B cell (primary cell): ENCODE results near the gene RPSA. TPM values are rescaled to one million over a fixed set of nuclear protein-coding genes. Genes with fewer than 3 reads are reported as not detected.

ENCODE experiments used
- ATAC-seq: fragments of 200-7000 bp; cut with Tn5 transposase; one replicate; pipeline ENCODE4 v1.10.0; 2021; ENCODE audit warnings: low read depth, mild to moderate bottlenecking, moderate number of reproducible peaks, moderate library complexity
- CTCF ChIA-PET: fragments of 350-600 bp; sonication (Branson Sonifier 250); formaldehyde crosslinking; loops from one replicate; lab custom pipeline; 2021; ENCODE audit warnings: antibody characterized with exemption, inconsistent platforms; lab: Charles Lee
- POLR2A ChIA-PET: fragments of 350-600 bp; sonication (Branson Sonifier 250); formaldehyde crosslinking; loops from one replicate; lab custom pipeline; 2021; ENCODE audit warnings: antibody characterized with exemption; lab: Charles Lee
- DNase-seq: peaks from one replicate; pipeline ENCODE4 v3.0.0; 2013
- H2AFZ ChIP-seq: 2 replicates; pipeline ENCODE4 v1.6.1; 2012; ENCODE audit warnings: mild to moderate bottlenecking, low read depth, low read length; ENCODE audit not compliant: insufficient read depth, poor library complexity, severe bottlenecking
- H3K27ac ChIP-seq, 2 donors: 1 replicate in 1 of 2; 2 replicates in 1 of 2; pipeline ENCODE4 v1.5.1; 2012 to 2013; ENCODE audit warnings: low read length in 2 of 2, mild to moderate bottlenecking in 2 of 2, moderate library complexity in 1 of 2
- H3K27me3 ChIP-seq, 4 experiments: fragments of 200-600 bp in 1 of 4; sonication (generic) in 1 of 4; replicated peaks in 1 of 4; 1 replicate in 2 of 4; 2 replicates in 2 of 4; pipeline versions ENCODE4 v1.6.1 to v1.7.0; 2013 to 2016; ENCODE audit warnings: low read length in 3 of 4, mild to moderate bottlenecking in 2 of 4, mixed read lengths in 1 of 4, moderate library complexity in 1 of 4; ENCODE audit not compliant: insufficient read depth in 4 of 4, control insufficient read depth in 3 of 4; ENCODE audit errors: control extremely low read depth in 1 of 4
- H3K36me3 ChIP-seq, 2 experiments: replicated peaks in 1 of 2; 1 replicate in 1 of 2; 2 replicates in 1 of 2; pipeline versions ENCODE4 v1.6.1 to v1.7.1; 2013; ENCODE audit warnings: low read length in 1 of 2; ENCODE audit not compliant: insufficient read depth in 2 of 2, control insufficient read depth in 1 of 2; ENCODE audit errors: control extremely low read depth in 1 of 2, extremely low read depth in 1 of 2
- H3K4me1 ChIP-seq, 2 donors: fragments of 200-600 bp in 1 of 2; sonication (generic) in 1 of 2; 1 replicate in 1 of 2; 2 replicates in 1 of 2; pipeline versions ENCODE4 v1.5.1 to v1.6.1; 2013 to 2017; ENCODE audit warnings: low read length in 2 of 2; ENCODE audit not compliant: control insufficient read depth in 2 of 2, insufficient read depth in 2 of 2
- H3K4me2 ChIP-seq: replicated peaks from 2 replicates; pipeline ENCODE3; 2012; ENCODE audit warnings: mild to moderate bottlenecking, low read depth, low read length; ENCODE audit not compliant: poor library complexity, severe bottlenecking
- H3K4me3 ChIP-seq, 5 experiments: fragments of 200-600 bp in 1 of 5; sonication (generic) in 1 of 5; 1 replicate in 3 of 5; 2 replicates in 2 of 5; pipeline versions ENCODE4 v1.5.1 to v1.7.0; 2011 to 2016; ENCODE audit warnings: low read length in 4 of 5, mild to moderate bottlenecking in 4 of 5, low read depth in 2 of 5, control low read depth in 1 of 5, moderate library complexity in 1 of 5; ENCODE audit not compliant: insufficient read depth in 1 of 5; ENCODE audit errors: control extremely low read depth in 1 of 5, extremely low read depth in 1 of 5
- H3K79me2 ChIP-seq: fragments of 200-600 bp; sonication (generic); one replicate; pipeline ENCODE4 v1.6.0; 2016; ENCODE audit warnings: low read length; ENCODE audit not compliant: control insufficient read depth, insufficient read depth
- H3K9ac ChIP-seq: fragments of 200-600 bp; sonication (generic); 2 replicates; pipeline ENCODE4 v1.6.1; 2017; ENCODE audit warnings: mild to moderate bottlenecking, low read length, moderate library complexity
- H3K9me3 ChIP-seq, 3 donors: one replicate each; pipeline versions ENCODE4 v1.6.1 to v1.7.1; 2013; ENCODE audit warnings: low read length in 2 of 3; ENCODE audit not compliant: control insufficient read depth in 2 of 3, insufficient read depth in 1 of 3; ENCODE audit errors: control extremely low read depth in 1 of 3
- H4K20me1 ChIP-seq: 2 replicates; pipeline ENCODE4 v1.6.0; 2012; ENCODE audit warnings: mild to moderate bottlenecking, low read length; ENCODE audit not compliant: insufficient read depth, control insufficient read depth, poor library complexity, severe bottlenecking
- H3K27ac Mint-ChIP-seq: one replicate; pipeline ENCODE4 v1.8.0; 2021; ENCODE audit warnings: mixed read lengths
- H3K27me3 Mint-ChIP-seq: one replicate; pipeline ENCODE4 v1.8.0; 2021; ENCODE audit warnings: mixed read lengths
- H3K4me1 Mint-ChIP-seq: one replicate; pipeline ENCODE4 v1.8.0; 2021; ENCODE audit warnings: mixed read lengths
- H3K4me3 Mint-ChIP-seq: one replicate; pipeline ENCODE4 v1.8.0; 2021; ENCODE audit warnings: mixed read lengths
- H3K9me3 Mint-ChIP-seq: one replicate; pipeline ENCODE4 v1.8.0; 2022; ENCODE audit warnings: mixed read lengths; ENCODE audit not compliant: insufficient read depth
- CTCF ChIP-seq: fragments of 200-600 bp; IDR thresholded peaks from one replicate; pipeline ENCODE4 v1.8.0; 2022; ENCODE audit warnings: antibody characterized with exemption, mild to moderate bottlenecking
- EZH2 ChIP-seq: IDR thresholded peaks from 2 replicates; pipeline ENCODE4 v1.6.1; 2012; ENCODE audit warnings: borderline replicate concordance, low read depth, mild to moderate bottlenecking, moderate library complexity, low read length; ENCODE audit not compliant: insufficient read depth, poor library complexity, severe bottlenecking
- WGBS: methylation state at CpG from one replicate; pipeline ENCODE4 v1.1.5; 2013; ENCODE audit warnings: missing lambda C conversion rate; ENCODE audit not compliant: insufficient coverage; 5-methylcytosine and 5-hydroxymethylcytosine counted together
- intact Hi-C: fragments of 100-400 bp; cut with micrococcal nuclease; formaldehyde crosslinking; loops from one replicate; pipeline ENCODE4 v1.10.0; 2022
- polyA plus RNA-seq: library from polyadenylated mRNA; depleted of rRNA; stranded (reverse); fragments of >200 nt; gene quantifications from 2 replicates; pipeline ENCODE4 v1.2.3, GENCODE V29; 2012
- total RNA-seq, 2 donors: library from RNA; stranded (reverse); fragments of 120-200 nt in 1 of 2; gene quantifications; 1 replicate in 1 of 2; 2 replicates in 1 of 2; pipeline versions ENCODE4 v1.2.3 to v1.2.4, GENCODE V29; 2013 to 2022

The RPSA gene
- total and polyA plus RNA-seq, 2 donors (not counting 1 experiment from before 2014, with no cell fraction given), result 1,460 to 2,522 TPM

DNA sequence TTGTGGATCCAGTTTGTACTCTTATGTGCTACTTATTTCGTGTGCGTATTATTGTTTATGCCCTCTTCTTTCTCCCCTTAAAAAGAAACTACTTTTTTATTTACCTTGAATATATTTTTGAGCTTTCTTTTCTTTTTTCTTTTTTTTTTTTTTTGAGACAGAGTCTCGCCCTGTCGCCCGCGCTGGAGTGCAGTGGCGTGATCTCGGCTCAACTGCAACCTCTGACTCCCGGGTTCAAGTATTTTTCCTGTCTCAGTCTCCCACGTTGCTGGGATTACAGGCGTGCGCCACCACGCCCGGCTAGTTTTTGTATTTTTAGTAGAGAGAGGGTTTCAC lies 21.9 kb upstream of the RPSA start:
- Histone ChIP-seq H3K4me3 (peak overlapping the region in 4 of 5 experiments; percentile 67 to 91 (median 84)), H3K79me2 (peaks cover 51% of the 10 kb centered on the region), H3K4me2 (peak overlapping the region; percentile 98), H3K36me3 (no peaks in the 10 kb centered on the region), H4K20me1 (peaks cover 43% of the 10 kb centered on the region), H3K4me1 (peaks cover 57 to 64% of the 10 kb centered on the region in 2 donors), H3K27me3 (no peaks in the 10 kb centered on the region), H2AFZ (peak overlapping the region; percentile 88), H3K9ac (peak overlapping the region; percentile 88), H3K9me3 (no peaks in the 10 kb centered on the region), H3K27ac (peak overlapping the region; percentile 35 to 96)
- ATAC-seq (no peak), DNase-seq (no peak)
- CTCF ChIA-PET, result interaction anchor here (0.9 to 1.3 kb wide), 4 partner anchors 21 to 28 kb away, joined by 3 to 6 read pairs (median 4); partner anchors contain the start of gene RPSA
- Mint-ChIP-seq H3K4me3 (peak overlapping the region; percentile 98), H3K4me1 (peaks cover 56% of the 10 kb centered on the region), H3K9me3 (no peaks in the 10 kb centered on the region), H3K27me3 (no peaks in the 10 kb centered on the region), H3K27ac (peak overlapping the region; percentile 99)
- WGBS, result 75% methylated on average over 6 of the region's 14 CpGs
- TF ChIP-seq EZH2 (no peak), CTCF (no peak)
- POLR2A ChIA-PET, result interaction anchor here (0.8 to 2.1 kb wide), 3 partner anchors 22 to 334 kb away, joined by 3 to 17 read pairs (median 6); partner anchors contain the start of gene RPSA
- intact Hi-C loops, result loop anchor here (1.0 to 5.0 kb wide), 6 partner anchors 22 to 1247 kb away; partner anchors contain the start of genes ACAA1, EIF1B, GORASP1 and MYD88

- H3K4me1 ChIP-seq, result peaks cover 66 to 73% of the 10 kb centered on the region in 2 donors
- peak overlapping the region; percentile 39 for H3K27ac Mint-ChIP-seq
- H3K4me3 Mint-ChIP-seq, result peak overlapping the region; percentile 72
- no peak overlapping the region for H3K27ac ChIP-seq
- ATAC-seq (no peak), DNase-seq (no peak)
- peaks cover 64% of the 10 kb centered on the region for H3K4me1 Mint-ChIP-seq
- 73% methylated on average over 7 of the region's 9 CpGs for WGBS
- no peak overlapping the region for H3K4me3 ChIP-seq
- no peak overlapping the region for H3K9ac ChIP-seq
- peak overlapping the region; percentile 98 for H3K4me2 ChIP-seq
- no peaks in the 10 kb centered on the region for H3K27me3 ChIP-seq
- intact Hi-C loops, result loop anchor here (2.0 kb wide), 2 partner anchors 205 to 333 kb away; partner anchors contain the start of gene WDR48
- H4K20me1 ChIP-seq, result peaks cover 43% of the 10 kb centered on the region
- H3K9me3 Mint-ChIP-seq, result no peaks in the 10 kb centered on the region
- ChIA-PET POLR2A (interaction anchor here (2.1 kb wide), 1 partner anchor 21 kb away, joined by 17 read pairs; the partner anchor contains the start of gene RPSA), CTCF (interaction anchor here (0.7 to 1.7 kb wide), 5 partner anchors 8 to 27 kb away, joined by 3 to 4 read pairs (median 3); partner anchors contain the start of gene RPSA)
- peaks cover 60% of the 10 kb centered on the region for H3K79me2 ChIP-seq
- H3K27me3 Mint-ChIP-seq, result no peaks in the 10 kb centered on the region
- no peak overlapping the region for H2AFZ ChIP-seq
- no peaks in the 10 kb centered on the region for H3K9me3 ChIP-seq
- TF ChIP-seq EZH2, result no peak
- no peak for TF ChIP-seq CTCF
- peaks cover 4 to 6% of the 10 kb centered on the region in 2 experiments for H3K36me3 ChIP-seq
Measured at GRCh38 chr3:39385456-39386090, 20.9 kb upstream of the RPSA start.
